ENCODE results near the gene DCLK1.

GRCh38 chr13:36143738-36144137 is 12.6 kb upstream of the DCLK1 start:
- TF ChIP-seq CTCF (IDR thresholded peaks at IDR 0.05) (no peak), POLR2A (IDR thresholded peaks at IDR 0.05) (no peak)

Measured in vagina (tissue), 2 donors.